HUES48 (cell line): ENCODE results near the gene TPST2.

Experiments
- H3K27ac ChIP-seq: one replicate; pipeline ENCODE4 v1.7.0; 2013; ENCODE audit warnings: low read depth, low read length, inconsistent platforms
- H3K27me3 ChIP-seq: 2 replicates; pipeline ENCODE4 v1.6.1; 2013; ENCODE audit warnings: mild to moderate bottlenecking, low read length; ENCODE audit not compliant: control insufficient read depth, insufficient read depth
- H3K36me3 ChIP-seq: 2 replicates; pipeline ENCODE4 v1.6.1; 2013; ENCODE audit warnings: low read length; ENCODE audit not compliant: control insufficient read depth, insufficient read depth
- H3K4me1 ChIP-seq: 2 replicates; pipeline ENCODE4 v1.6.1; 2013; ENCODE audit warnings: mild to moderate bottlenecking, low read length; ENCODE audit not compliant: control insufficient read depth, insufficient read depth
- H3K4me3 ChIP-seq: 2 replicates; pipeline ENCODE4 v1.5.1; 2013; ENCODE audit warnings: mild to moderate bottlenecking, low read depth, low read length
- H3K9ac ChIP-seq: 2 replicates; pipeline ENCODE4 v1.6.1; 2013; ENCODE audit warnings: mild to moderate bottlenecking, low read depth, low read length, moderate library complexity
- H3K9me3 ChIP-seq: 2 replicates; pipeline ENCODE4 v1.6.1; 2013; ENCODE audit warnings: low read length; ENCODE audit not compliant: control insufficient read depth, insufficient read depth

The TPST2 gene

GRCh38 chr22:26489447-26490036, 100.4 kb downstream of the TPST2 start:
- Histone ChIP-seq H3K9me3 (no peaks in the 10 kb centered on the region), H3K4me1 (peaks cover 4% of the 10 kb centered on the region; the same call in 1 of the 2 replicates), H3K36me3 (peaks cover 89% of the 10 kb centered on the region), H3K27ac (no peak overlapping the region), H3K27me3 (no peaks in the 10 kb centered on the region), H3K9ac (no peak overlapping the region), H3K4me3 (no peak overlapping the region)

DNA sequence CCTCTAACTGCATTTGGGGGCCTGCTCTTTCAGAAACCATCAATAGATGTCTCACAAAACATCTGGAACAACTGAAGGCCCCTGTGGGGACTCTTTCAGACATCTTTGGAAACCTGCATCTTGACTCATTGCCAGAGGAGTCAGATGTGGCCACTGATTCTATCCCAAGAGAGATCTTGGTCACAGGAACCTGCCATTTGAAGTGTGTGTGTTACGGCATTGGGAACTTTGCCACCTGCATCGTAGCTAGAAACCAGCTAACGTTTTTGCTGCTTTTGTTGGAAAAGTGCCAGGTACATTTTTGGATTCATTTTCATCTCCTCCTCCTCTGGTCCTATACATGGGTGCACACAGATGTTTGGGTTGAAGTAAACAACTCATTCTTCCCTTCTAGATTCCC, 101.9 kb downstream of the TPST2 start:
- H3K27ac ChIP-seq: no peak overlapping the region
- peaks cover 74% of the 10 kb centered on the region for H3K36me3 ChIP-seq
- no peaks in the 10 kb centered on the region for H3K27me3 ChIP-seq
- H3K9ac ChIP-seq: no peak overlapping the region
- H3K4me1 ChIP-seq: peaks cover 9% of the 10 kb centered on the region; the same call in 1 of the 2 replicates
- H3K4me3 ChIP-seq: no peak overlapping the region
- H3K9me3 ChIP-seq: no peaks in the 10 kb centered on the region

DNA sequence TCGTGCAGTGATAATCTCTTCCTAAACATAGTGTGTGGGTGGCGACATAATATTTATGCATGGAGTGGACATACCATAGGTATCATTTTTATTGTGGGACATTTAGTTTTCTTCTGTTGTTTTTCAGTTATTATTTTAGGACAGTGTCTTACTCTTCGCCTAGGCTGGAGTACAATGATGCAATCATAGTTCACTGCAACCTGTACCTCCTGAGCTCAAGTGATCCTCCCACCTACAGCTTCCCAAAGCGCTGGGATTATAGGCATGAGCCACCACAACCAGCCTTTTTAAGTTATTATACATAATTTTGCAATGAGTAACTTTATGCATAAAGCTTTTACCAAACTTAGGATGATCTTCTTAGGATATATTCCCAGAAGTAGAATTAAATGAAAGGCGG, 103.5 kb downstream of the TPST2 start:
- H3K9ac ChIP-seq: no peak overlapping the region
- no peaks in the 10 kb centered on the region for H3K27me3 ChIP-seq
- no peak overlapping the region for H3K27ac ChIP-seq
- no peak overlapping the region for H3K4me3 ChIP-seq
- H3K36me3 ChIP-seq: peaks cover 65% of the 10 kb centered on the region
- peaks cover 20% of the 10 kb centered on the region for H3K4me1 ChIP-seq
- H3K9me3 ChIP-seq: no peaks in the 10 kb centered on the region

DNA sequence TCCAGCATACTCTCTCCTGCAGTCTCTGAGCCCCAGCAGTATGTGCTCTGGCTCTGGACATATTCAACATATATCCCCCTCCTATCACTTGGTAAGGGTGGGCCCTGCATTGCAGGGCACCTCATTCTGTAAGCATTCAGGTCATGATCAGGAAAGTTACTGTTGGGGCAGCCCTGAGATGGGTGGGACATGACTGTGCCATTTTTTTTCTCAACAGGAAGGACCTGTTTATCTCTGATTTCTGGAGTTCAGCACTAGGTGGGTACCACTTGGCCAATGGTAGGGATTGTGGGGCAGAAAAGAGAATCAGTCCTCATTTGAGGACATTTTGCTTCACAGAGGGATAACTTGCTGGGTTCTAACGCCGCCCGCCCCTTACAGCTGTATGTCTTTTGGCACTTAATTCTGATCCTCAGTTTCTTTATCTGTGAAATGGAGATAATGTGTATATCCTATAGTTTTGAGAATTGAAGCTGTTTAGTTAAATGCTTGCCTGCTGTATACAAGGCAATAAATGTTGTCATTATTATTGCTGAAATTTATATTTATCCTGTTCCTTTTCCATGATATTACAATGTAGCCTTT, 104.0 kb downstream of the TPST2 start:
- Histone ChIP-seq H3K27ac (no peak overlapping the region), H3K36me3 (peaks cover 60% of the 10 kb centered on the region)

DNA sequence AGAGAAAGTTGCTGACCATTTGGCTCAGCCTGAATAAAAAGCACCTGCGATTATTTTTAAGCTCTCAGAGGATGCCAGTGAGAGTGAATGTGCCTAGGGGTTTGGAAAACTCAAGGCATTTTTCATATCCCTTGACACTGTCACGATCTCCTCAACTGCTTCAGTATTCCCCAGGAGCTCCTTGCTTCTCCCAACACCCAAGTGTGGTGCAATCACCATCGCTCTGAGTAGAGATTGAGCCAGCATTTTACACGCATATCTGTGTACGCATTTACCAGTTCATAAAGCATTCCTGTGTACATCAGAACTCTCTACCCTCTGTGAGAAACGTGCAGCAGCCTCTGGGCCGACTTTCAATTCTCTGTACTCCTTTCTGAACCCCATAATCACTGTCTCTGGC, 104.9 kb downstream of the TPST2 start:
- H3K36me3 ChIP-seq: peaks cover 52% of the 10 kb centered on the region
- no peaks in the 10 kb centered on the region for H3K27me3 ChIP-seq
- peaks cover 23% of the 10 kb centered on the region for H3K4me1 ChIP-seq
- no peak overlapping the region for H3K9ac ChIP-seq
- no peak overlapping the region for H3K27ac ChIP-seq
- H3K9me3 ChIP-seq: no peaks in the 10 kb centered on the region
- H3K4me3 ChIP-seq: peak overlapping the region; percentile 98

More for the DNA sequence above, 104.0 kb downstream of the TPST2 start:
- Histone ChIP-seq H3K27me3 (no peaks in the 10 kb centered on the region), H3K9ac (no peak overlapping the region), H3K9me3 (no peaks in the 10 kb centered on the region), H3K4me1 (peaks cover 23% of the 10 kb centered on the region), H3K4me3 (no peak overlapping the region)

GRCh38 chr22:26484360-26484706, 105.6 kb downstream of the TPST2 start:
- Histone ChIP-seq H3K9ac (peak overlapping the region; percentile 82), H3K27me3 (no peaks in the 10 kb centered on the region), H3K9me3 (no peaks in the 10 kb centered on the region), H3K4me1 (peaks cover 23% of the 10 kb centered on the region), H3K27ac (peak overlapping the region; percentile 99), H3K36me3 (peaks cover 52% of the 10 kb centered on the region), H3K4me3 (peak overlapping the region; percentile 98)

- peak within 1 kb of the TSS; percentile 90 for H3K9ac ChIP-seq
- H3K4me1 ChIP-seq: peaks cover 23% of the 10 kb centered on the region
- no peaks in the 10 kb centered on the region for H3K27me3 ChIP-seq
- no peaks in the 10 kb centered on the region for H3K9me3 ChIP-seq
- peak within 1 kb of the TSS; percentile 99 for H3K27ac ChIP-seq
- peaks cover 52% of the 10 kb centered on the region for H3K36me3 ChIP-seq
- peak within 1 kb of the TSS; percentile 98 for H3K4me3 ChIP-seq
These were observed 106.2 kb downstream of the TPST2 start, which contains the start of the genes HPS4 and SRRD for GRCh38 chr22:26483439-26484359. Gene HPS4 (minus strand): TSS chr22:26483783. CDS start chr22:26481762, 2,021 bp downstream. Gene SRRD (plus strand): TSS chr22:26483877. CDS start chr22:26483891, 14 bp downstream.

DNA sequence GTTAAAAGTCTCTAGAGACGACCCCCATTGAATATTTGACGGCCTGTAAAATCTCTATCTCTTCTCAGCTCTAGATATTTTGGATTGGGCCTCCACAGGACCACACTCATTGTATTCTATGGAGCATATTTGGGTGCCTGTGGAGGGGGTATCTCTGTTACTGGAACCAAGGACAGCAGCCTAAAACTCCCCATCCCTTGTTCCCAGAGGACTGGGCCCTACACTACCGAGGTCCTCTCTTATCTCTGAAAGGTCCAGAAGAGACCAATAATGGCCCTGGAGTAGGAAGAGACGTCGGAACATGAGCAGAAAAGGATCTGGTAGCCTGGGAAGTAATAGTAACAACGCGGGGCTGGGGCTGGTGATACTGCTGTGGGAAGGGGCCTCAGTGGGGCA, 106.9 kb downstream of the TPST2 start:
- H3K36me3 ChIP-seq: peaks cover 51% of the 10 kb centered on the region
- peak overlapping the region; percentile 99 for H3K27ac ChIP-seq
- H3K4me3 ChIP-seq: peak overlapping the region; percentile 98
- H3K9me3 ChIP-seq: no peaks in the 10 kb centered on the region
- peak overlapping the region; percentile 90 for H3K9ac ChIP-seq
- no peaks in the 10 kb centered on the region for H3K27me3 ChIP-seq
- H3K4me1 ChIP-seq: peaks cover 23% of the 10 kb centered on the region

DNA sequence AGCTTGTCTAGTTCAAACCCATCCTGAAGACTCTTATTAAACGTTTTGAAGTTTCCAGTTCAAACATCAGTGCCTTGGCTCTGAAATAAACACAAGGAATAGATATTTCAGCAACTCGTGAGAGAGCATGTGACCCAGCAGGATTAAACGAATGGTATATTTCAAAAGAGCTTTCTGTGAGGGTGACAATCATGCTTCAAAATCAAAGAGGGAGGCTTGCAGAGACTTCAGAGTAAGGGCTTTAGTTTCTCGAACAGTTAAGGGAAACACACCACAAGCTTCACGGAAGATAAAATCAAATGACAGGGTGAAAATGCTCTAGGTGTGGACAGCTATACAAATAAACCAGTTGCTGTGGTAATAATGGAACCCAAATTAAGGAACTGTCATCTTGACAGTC, 107.8 kb downstream of the TPST2 start:
- no peak overlapping the region for H3K4me3 ChIP-seq
- no peaks in the 10 kb centered on the region for H3K27me3 ChIP-seq
- H3K27ac ChIP-seq: peak overlapping the region; percentile 16
- peaks cover 23% of the 10 kb centered on the region for H3K4me1 ChIP-seq
- peaks cover 51% of the 10 kb centered on the region for H3K36me3 ChIP-seq
- no peaks in the 10 kb centered on the region for H3K9me3 ChIP-seq
- H3K9ac ChIP-seq: no peak overlapping the region

- Histone ChIP-seq H3K27me3 (no peaks in the 10 kb centered on the region), H3K4me1 (peaks cover 23% of the 10 kb centered on the region), H3K36me3 (peaks cover 52% of the 10 kb centered on the region), H3K4me3 (no peak overlapping the region), H3K9me3 (no peaks in the 10 kb centered on the region), H3K27ac (peak overlapping the region; percentile 16), H3K9ac (no peak overlapping the region)
These were observed 108.2 kb downstream of the TPST2 start for GRCh38 chr22:26481694-26482093.
